HG02610 (cell line): ENCODE results near the gene REV1.

Experiments used
- ATAC-seq: cut with Tn5 transposase; IDR thresholded peaks from one replicate; pipeline ENCODE4 v1.9.1; 2021; ENCODE audit warnings: mild to moderate bottlenecking, moderate library complexity; ENCODE audit not compliant: unreplicated experiment

The REV1 gene

GRCh38 chr2:99404797-99405669 lies 84.8 kb downstream of the REV1 start:
- ATAC-seq: no peak

- ATAC-seq: no peak
Measured at GRCh38 chr2:99404039-99404796, 85.6 kb downstream of the REV1 start.

GRCh38 chr2:99403524-99403923 lies 86.3 kb downstream of the REV1 start:
- no peak for ATAC-seq

GRCh38 chr2:99403084-99403483 lies 86.7 kb downstream of the REV1 start:
- no peak for ATAC-seq

GRCh38 chr2:99401841-99402240 lies 88.0 kb downstream of the REV1 start:
- no peak for ATAC-seq

GRCh38 chr2:99399795-99400194 lies 90.0 kb downstream of the REV1 start:
- no peak for ATAC-seq

- ATAC-seq: no peak
Measured at GRCh38 chr2:99399063-99399462, 90.8 kb downstream of the REV1 start.

- ATAC-seq: no peak
Measured at GRCh38 chr2:99398303-99398702, 91.5 kb downstream of the REV1 start.

- ATAC-seq: no peak
Measured at GRCh38 chr2:99397266-99397920, 92.4 kb downstream of the REV1 start.

GRCh38 chr2:99395589-99396130 lies 94.2 kb downstream of the REV1 start:
- ATAC-seq: no peak

- no peak for ATAC-seq
Measured at GRCh38 chr2:99389946-99390345, 99.9 kb downstream of the REV1 start.

GRCh38 chr2:99389371-99389770 lies 100.4 kb downstream of the REV1 start:
- no peak for ATAC-seq

GRCh38 chr2:99388892-99389291 lies 100.9 kb downstream of the REV1 start:
- ATAC-seq: no peak

GRCh38 chr2:99386011-99386410 lies 103.8 kb downstream of the REV1 start:
- no peak for ATAC-seq

GRCh38 chr2:99382143-99382542 lies 107.7 kb downstream of the REV1 start:
- ATAC-seq: no peak

- ATAC-seq: peak; percentile 72
Measured at GRCh38 chr2:99380376-99381010, 109.3 kb downstream of the REV1 start.

- peak; percentile 46 for ATAC-seq
Measured at GRCh38 chr2:99377879-99378278, 111.9 kb downstream of the REV1 start.

- no peak for ATAC-seq
Measured at GRCh38 chr2:99376254-99376864, 113.5 kb downstream of the REV1 start.

GRCh38 chr2:99374747-99375146 lies 115.1 kb downstream of the REV1 start:
- no peak for ATAC-seq

GRCh38 chr2:99373144-99373543 lies 116.7 kb downstream of the REV1 start:
- ATAC-seq: no peak
